K562 (cell line): ENCODE data around the gene EXOSC2. TPM values are rescaled to one million over a fixed set of nuclear protein-coding genes. Genes with fewer than 3 reads are reported as not detected.
A peak's percentile ranks its signal among the peaks of the same experiment; 100 is the strongest.

Source experiments
- ATAC-seq: fragments of 200-7000 bp; cut with Tn5 transposase; 3 replicates; pipeline ENCODE4 v1.9.1; 2020; ENCODE audit warnings: moderate library complexity
- BruUV-seq: library from RNA; stranded (reverse); fragments of 400-500 nt; replicated peaks from 2 replicates; lab custom pipeline; 2021; lab: Mats Ljungman, UMichigan
- CTCF ChIA-PET: fragments of 300-600 bp; formaldehyde crosslinking; extraction: SDS; loops from one replicate; lab custom pipeline; 2021; ENCODE audit warnings: low intra/inter-chr PET ratio; lab: Yijun Ruan, JAX
- POLR2A ChIA-PET: fragments of 300-600, 350-650 bp; sonication (Branson Sonifier 250); formaldehyde crosslinking; extraction: SDS; loops from one replicate; lab custom pipeline; 2021; ENCODE audit warnings: antibody characterized with exemption, inconsistent platforms; lab: Yijun Ruan, JAX
- DNase-seq, 4 experiments: peaks; one replicate each; pipeline versions ENCODE4 v3.0.0 to v3.0.0-alpha.2; 2011 to 2018; ENCODE audit warnings: low spot score in 3 of 4, mixed read lengths in 3 of 4; ENCODE audit errors: extremely low read depth in 1 of 4
- FAIRE-seq: peaks from 2 replicates; lab custom pipeline; 2011; peaks lifted over from hg19 to GRCh38; lab: Jason Lieb, UNC
- H2AFZ ChIP-seq: 2 replicates; pipeline ENCODE4 v1.6.0; 2011; ENCODE audit warnings: low read depth, low read length, control low read depth, inconsistent platforms
- H3K27ac ChIP-seq: fragments of 200-600 bp; 3 replicates; pipeline ENCODE4 v1.8.0; 2011; ENCODE audit warnings: low read depth, mild to moderate bottlenecking, control low read depth, inconsistent platforms, low read length, moderate library complexity, mixed read lengths; ENCODE audit errors: extremely low read depth
- H3K27me3 ChIP-seq, 2 experiments: fragments of 300-600 bp in 1 of 2; 2 replicates in 1 of 2; 3 replicates in 1 of 2; pipeline versions ENCODE4 v1.6.0 to v1.8.0; 2011; ENCODE audit warnings: inconsistent platforms in 2 of 2, low read length in 2 of 2, mild to moderate bottlenecking in 1 of 2, mixed read lengths in 1 of 2, moderate library complexity in 1 of 2; ENCODE audit not compliant: control insufficient read depth in 2 of 2, insufficient read depth in 2 of 2
- H3K36me3 ChIP-seq: fragments of 300-600 bp; 3 replicates; pipeline ENCODE4 v1.8.0; 2011; ENCODE audit warnings: mild to moderate bottlenecking, low read length, inconsistent platforms; ENCODE audit not compliant: control insufficient read depth, insufficient read depth
- H3K4me1 ChIP-seq, 2 experiments: fragments of 200-600 bp in 1 of 2; replicated peaks in 1 of 2; 2 replicates in 1 of 2; 3 replicates in 1 of 2; pipeline versions ENCODE4 v1.5.1 to v1.8.0; 2011; ENCODE audit warnings: inconsistent platforms in 2 of 2, low read length in 2 of 2, mild to moderate bottlenecking in 1 of 2, mixed read lengths in 1 of 2, moderate library complexity in 1 of 2; ENCODE audit not compliant: control insufficient read depth in 2 of 2, insufficient read depth in 2 of 2
- H3K4me2 ChIP-seq: 2 replicates; pipeline ENCODE4 v1.6.1; 2011; ENCODE audit warnings: low read length, control low read depth, inconsistent platforms, mixed read lengths; ENCODE audit not compliant: insufficient read depth
- H3K4me3 ChIP-seq: fragments of 200-600 bp; sonication (generic), shearing (Covaris generic); 2 replicates; pipeline ENCODE4 v1.5.1; 2016; ENCODE audit warnings: control low read depth, inconsistent platforms
- H3K79me2 ChIP-seq: fragments of 200-600 bp; 3 replicates; pipeline ENCODE4 v1.8.0; 2011; ENCODE audit warnings: low read length, inconsistent platforms; ENCODE audit not compliant: control insufficient read depth, insufficient read depth
- H3K9ac ChIP-seq, 2 experiments: 2 replicates each; pipeline versions ENCODE4 v1.6.0 to v1.6.1; 2011; ENCODE audit warnings: low read depth in 2 of 2, low read length in 2 of 2, control low read depth in 1 of 2, inconsistent platforms in 1 of 2, mild to moderate bottlenecking in 1 of 2, mixed read lengths in 1 of 2; ENCODE audit not compliant: insufficient read depth in 1 of 2
- H3K9me1 ChIP-seq: one replicate; pipeline ENCODE4 v1.6.0; 2011; ENCODE audit warnings: inconsistent platforms, mild to moderate bottlenecking, low read length, moderate library complexity; ENCODE audit not compliant: control insufficient read depth, insufficient read depth
- H3K9me3 ChIP-seq: replicated peaks from 2 replicates; pipeline ENCODE4 v1.5.1; 2011; ENCODE audit warnings: low read depth, low read length, inconsistent platforms; ENCODE audit not compliant: control insufficient read depth, insufficient read depth
- H4K20me1 ChIP-seq: replicated peaks from 2 replicates; pipeline ENCODE4 v1.6.1; 2011; ENCODE audit warnings: low read length, inconsistent platforms, mixed read lengths; ENCODE audit not compliant: control insufficient read depth, insufficient read depth
- CBX3 ChIP-seq, 2 experiments: IDR thresholded peaks; 1 replicate in 1 of 2; 2 replicates in 1 of 2; pipeline ENCODE4 v1.6.1; 2012; ENCODE audit warnings: inconsistent platforms in 2 of 2, low read length in 2 of 2, borderline replicate concordance in 1 of 2, control low read depth in 1 of 2
- E2F5 ChIP-seq: sonication (generic); formaldehyde crosslinking; IDR thresholded peaks from 2 replicates; pipeline ENCODE4 v1.8.0; 2022; ENCODE audit warnings: mild to moderate bottlenecking, missing genetic modification reagents
- HDAC1 ChIP-seq, 2 experiments: fragments of 450-650 bp; IDR thresholded peaks; 2 replicates each; pipeline ENCODE4 v1.6.1; 2016 to 2017; ENCODE audit warnings: inconsistent platforms in 1 of 2, mild to moderate bottlenecking in 1 of 2, moderate library complexity in 1 of 2
- MNT ChIP-seq, 2 experiments: fragments of 450-650 bp; conservative IDR thresholded peaks; 2 replicates each; pipeline ENCODE4 v1.6.1; 2017; ENCODE audit warnings: mild to moderate bottlenecking in 2 of 2, moderate library complexity in 2 of 2
- NR2C2 ChIP-seq, 2 experiments: fragments of 200-800 bp in 1 of 2; sonication (Bioruptor generic) in 1 of 2; sonication (generic) in 1 of 2; formaldehyde crosslinking in 1 of 2; IDR thresholded peaks; 2 replicates each; pipeline versions ENCODE4 v1.6.1 to v1.8.0; 2016 to 2022; ENCODE audit warnings: mild to moderate bottlenecking in 1 of 2, missing compliant biosample characterization in 1 of 2, missing genetic modification characterization in 1 of 2, missing genetic modification reagents in 1 of 2
- PURB ChIP-seq: sonication (generic); formaldehyde crosslinking; IDR thresholded peaks from 2 replicates; pipeline ENCODE4 v1.9.0; 2021; ENCODE audit warnings: low read depth, mild to moderate bottlenecking, missing genetic modification reagents
- RBM15 ChIP-seq: fragments of 200-400 bp; formaldehyde crosslinking; IDR thresholded peaks from 2 replicates; pipeline ENCODE4 v1.6.1; 2018; ENCODE audit warnings: mild to moderate bottlenecking, low read length, moderate library complexity; ENCODE audit not compliant: insufficient read depth
- WGBS: fragments of 100-300 bp; shearing (Covaris generic); methylation state at CpG from one replicate; pipeline ENCODE4 v1.1.6; 2016; ENCODE audit warnings: low coverage, mixed read lengths; ENCODE audit not compliant: insufficient coverage; ENCODE audit errors: missing lambda C conversion rate; 5-methylcytosine and 5-hydroxymethylcytosine counted together
- in situ Hi-C: fragments of 300-500 bp; cut with MboI; formaldehyde crosslinking; loops from 4 replicates; pipeline ENCODE4 v1.15.0; 2018; ENCODE audit warnings: inconsistent platforms, mixed read lengths
- intact Hi-C: fragments of 100-400 bp; cut with micrococcal nuclease; formaldehyde crosslinking; loops from 2 replicates; pipeline ENCODE4 v1.14.2; 2022
- polyA plus RNA-seq, 8 experiments: library from polyadenylated mRNA; depleted of rRNA in 4 of 8; stranded (reverse) in 5 of 8; unstranded in 3 of 8; fragments of >200 nt; fragmentation: Nextera tagmentation in 2 of 8; fragmentation: Illumina TruSeq in 1 of 8; extraction: Ambion mirVana in 2 of 8; extraction: Trizol in 1 of 8; gene quantifications; 2 replicates each; pipeline versions ENCODE4 v1.2.1 to v1.2.3, GENCODE V29; 2011 to 2014; ENCODE audit warnings: inconsistent platforms in 1 of 8, missing spikeins in 1 of 8
- total RNA-seq, 7 experiments: library from RNA; depleted of rRNA in 6 of 7; stranded (reverse); fragments of >200 nt in 6 of 7; fragmentation: Illumina TruSeq in 2 of 7; extraction: Trizol in 2 of 7; gene quantifications; 2 replicates each; pipeline versions ENCODE4 v1.2.1 to v1.2.3, GENCODE V29; 2011 to 2021; ENCODE audit warnings: low replicate concordance in 1 of 7

Gene EXOSC2
- total and polyA plus RNA-seq, 9 of the 15 experiments (the other 6 are each of a cell fraction or from before 2014, with no cell fraction given) = 46.0 to 101 (median 77.6) TPM

- no peak for TF ChIP-seq PURB
- peak in 1 of 2 experiments; percentile 70; a peak in 1 of 3 replicates for TF ChIP-seq CBX3 (IDR thresholded peaks at IDR 0.05; ENCODE audit: borderline replicate concordance in 1 of 2, low read length in 2 of 2)
- peak; percentile 86 to 90 for TF ChIP-seq MNT (conservative IDR thresholded peaks at IDR 0.05)
- TF ChIP-seq RBM15 = no peak
- peak; percentile 79; the same call in 1 of the 2 replicates for TF ChIP-seq E2F5 (CRISPR knock-in tag)
- peak in 1 of 2 experiments; percentile 92; a peak in 2 of 4 replicates for TF ChIP-seq HDAC1 (IDR thresholded peaks at IDR 0.05)
- TF ChIP-seq, all 486 proteins: peak for 112
Measured at GRCh38 chr9:130693426-130694191, at the start of gene EXOSC2 (continued).

GRCh38 chr9:130651221-130651620 is 42.4 kb upstream of the EXOSC2 start:
- Histone ChIP-seq H3K36me3 (no peaks in the 10 kb centered on the region), H2AFZ (no peak overlapping the region), H3K9me3 (no peaks in the 10 kb centered on the region; the same call in 1 of the 2 replicates), H3K27ac (no peak overlapping the region), H3K79me2 (no peaks in the 10 kb centered on the region), H3K4me2 (no peak overlapping the region), H3K9ac (no peak overlapping the region; a peak in 1 of 4 replicates), H3K27me3 (peaks cover 20 to 38% of the 10 kb centered on the region in 2 experiments), H3K4me1 (no peaks in the 10 kb centered on the region; a peak in 1 of 5 replicates), H4K20me1 (no peaks in the 10 kb centered on the region), H3K4me3 (no peak overlapping the region), H3K9me1 (no peaks in the 10 kb centered on the region)
- DNase-seq = no peak
- ATAC-seq = no peak; the same call in 2 of the 3 replicates
- TF ChIP-seq CBX3 (IDR thresholded peaks at IDR 0.05; ENCODE audit: borderline replicate concordance in 1 of 2, low read length in 2 of 2) (no peak), NR2C2 (CRISPR knock-in tag; IDR thresholded peaks at IDR 0.05) (no peak), NR2C2 (tag; IDR thresholded peaks at IDR 0.05) (no peak)
- ChIA-PET POLR2A (interaction anchor here (0.9 kb wide), 1 partner anchor 13 kb away, joined by 5 read pairs; no protein-coding TSS in a partner anchor), CTCF (no interaction called here)
- in situ Hi-C loops (no loop called here), intact Hi-C loops (no loop called here)
- no TSS peak for BruUV-seq
- WGBS = 12% methylated on average over 15 of the region's 15 CpGs
- no peak for FAIRE-seq
